ENCODE measurements around the gene FBXL15.

GRCh38 chr10:102438374-102438773 is 17.7 kb downstream of the FBXL15 start:
- no peak for TF ChIP-seq POLR2A (IDR thresholded peaks at IDR 0.05)
- no peak for TF ChIP-seq CTCF (IDR thresholded peaks at IDR 0.05 in 4 of 5, conservative IDR thresholded peaks at IDR 0.05 in 1 of 5)
